ENCODE results near the gene VMP1.
A peak's percentile ranks its signal among the peaks of the same experiment; 100 is the strongest.

VMP1 gene

DNA sequence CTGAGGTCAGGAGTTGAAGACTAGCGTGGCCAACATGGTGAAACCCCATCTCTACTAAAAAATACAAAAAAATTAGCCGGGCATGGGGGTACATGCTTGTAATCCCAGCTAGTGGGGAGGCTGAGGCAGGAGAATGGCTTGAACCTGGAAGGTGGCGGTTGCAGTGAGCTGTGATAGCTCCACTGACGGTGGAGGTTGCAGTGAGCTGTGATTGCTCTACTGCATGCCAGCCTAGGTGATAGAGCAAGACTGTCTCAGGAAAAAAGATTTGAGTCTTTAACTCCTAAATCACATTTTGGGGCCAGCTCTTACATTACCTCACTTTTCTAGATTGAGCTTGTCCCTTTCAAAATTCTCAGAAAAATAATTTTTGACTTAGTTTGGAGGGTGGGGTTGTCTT, 15.2 kb downstream of the VMP1 start:
- TF ChIP-seq, protein P1, sequence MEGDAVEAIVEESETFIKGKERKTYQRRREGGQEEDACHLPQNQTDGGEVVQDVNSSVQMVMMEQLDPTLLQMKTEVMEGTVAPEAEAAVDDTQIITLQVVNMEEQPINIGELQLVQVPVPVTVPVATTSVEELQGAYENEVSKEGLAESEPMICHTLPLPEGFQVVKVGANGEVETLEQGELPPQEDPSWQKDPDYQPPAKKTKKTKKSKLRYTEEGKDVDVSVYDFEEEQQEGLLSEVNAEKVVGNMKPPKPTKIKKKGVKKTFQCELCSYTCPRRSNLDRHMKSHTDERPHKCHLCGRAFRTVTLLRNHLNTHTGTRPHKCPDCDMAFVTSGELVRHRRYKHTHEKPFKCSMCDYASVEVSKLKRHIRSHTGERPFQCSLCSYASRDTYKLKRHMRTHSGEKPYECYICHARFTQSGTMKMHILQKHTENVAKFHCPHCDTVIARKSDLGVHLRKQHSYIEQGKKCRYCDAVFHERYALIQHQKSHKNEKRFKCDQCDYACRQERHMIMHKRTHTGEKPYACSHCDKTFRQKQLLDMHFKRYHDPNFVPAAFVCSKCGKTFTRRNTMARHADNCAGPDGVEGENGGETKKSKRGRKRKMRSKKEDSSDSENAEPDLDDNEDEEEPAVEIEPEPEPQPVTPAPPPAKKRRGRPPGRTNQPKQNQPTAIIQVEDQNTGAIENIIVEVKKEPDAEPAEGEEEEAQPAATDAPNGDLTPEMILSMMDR (IDR thresholded peaks at IDR 0.05; ENCODE audit: low read length, missing control alignments) = no peak
- no peak overlapping the region for H3K4me3 ChIP-seq (replicated peaks; ENCODE audit: low read depth, low read length)
- no peak for DNase-seq (ENCODE audit: low read depth)

DNA sequence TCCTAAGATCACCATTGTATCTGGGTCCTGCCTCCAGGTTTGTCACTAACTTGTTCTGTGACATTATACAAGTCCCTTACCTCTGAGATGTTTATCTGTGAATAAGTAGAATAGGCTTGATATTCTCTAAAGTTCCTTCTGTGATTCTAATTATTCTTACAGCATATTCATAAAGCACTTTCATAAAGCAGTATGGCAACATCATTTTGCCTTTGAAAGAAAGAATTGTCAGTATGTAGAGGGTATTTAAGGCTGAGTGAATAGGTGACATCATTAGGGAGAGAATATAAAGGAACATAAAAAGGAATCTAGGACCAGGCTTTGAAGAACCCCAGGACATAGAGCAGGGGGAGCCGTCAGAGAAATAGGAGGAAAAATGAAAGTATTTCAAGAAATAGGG, 15.6 kb downstream of the VMP1 start:
- TF ChIP-seq, protein P1 (IDR thresholded peaks at IDR 0.05; ENCODE audit: low read length, missing control alignments) = no peak
- H3K4me3 ChIP-seq (replicated peaks; ENCODE audit: low read depth, low read length) = no peak overlapping the region
- DNase-seq (ENCODE audit: low read depth) = no peak

DNA sequence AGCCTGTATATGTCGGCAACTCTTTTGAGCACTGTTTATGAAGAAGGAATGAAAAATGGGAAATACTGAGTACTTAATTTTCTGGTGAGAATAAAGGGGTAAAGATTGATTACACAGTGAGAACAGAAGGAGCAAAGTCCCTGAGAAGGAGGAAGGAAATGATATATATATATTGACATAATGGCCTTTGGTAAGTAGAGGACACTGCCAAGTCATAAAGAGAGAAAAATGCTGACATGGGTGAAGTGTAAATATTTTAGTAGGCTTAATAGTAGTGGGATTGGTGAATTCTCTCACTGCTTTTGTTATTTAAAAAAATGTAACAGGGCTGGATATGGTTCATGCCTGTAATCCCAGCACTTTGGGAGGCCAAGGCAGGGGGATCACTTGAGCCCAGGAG, 16.2 kb downstream of the VMP1 start:
- H3K4me3 ChIP-seq (replicated peaks; ENCODE audit: low read depth, low read length) = no peak overlapping the region
- no peak for DNase-seq (ENCODE audit: low read depth)
- TF ChIP-seq, protein P1 (IDR thresholded peaks at IDR 0.05; ENCODE audit: low read length, missing control alignments) = no peak

DNA sequence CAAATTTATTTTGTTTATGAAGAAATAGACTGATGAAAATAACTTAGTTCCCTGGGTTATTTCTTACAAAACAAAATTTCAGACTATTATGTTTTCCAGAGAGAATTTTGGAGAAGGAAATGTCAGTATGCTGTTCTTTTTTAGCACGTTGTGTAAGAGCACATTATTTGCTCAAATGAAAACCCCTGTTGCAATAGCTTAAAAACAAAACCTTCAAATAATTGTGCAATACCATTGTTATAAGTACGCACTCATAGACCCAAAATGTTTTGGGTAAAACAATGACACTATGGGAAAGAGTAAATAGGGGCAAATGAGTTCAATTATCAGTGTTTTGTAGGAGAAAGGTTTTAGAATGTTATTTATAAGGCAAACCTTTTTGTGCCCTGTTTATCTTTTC, 18.2 kb downstream of the VMP1 start:
- TF ChIP-seq, protein P1 (IDR thresholded peaks at IDR 0.05; ENCODE audit: low read length, missing control alignments) = no peak
- H3K4me3 ChIP-seq (replicated peaks; ENCODE audit: low read depth, low read length) = no peak overlapping the region
- peak; percentile 94 for DNase-seq (ENCODE audit: low read depth)

DNA sequence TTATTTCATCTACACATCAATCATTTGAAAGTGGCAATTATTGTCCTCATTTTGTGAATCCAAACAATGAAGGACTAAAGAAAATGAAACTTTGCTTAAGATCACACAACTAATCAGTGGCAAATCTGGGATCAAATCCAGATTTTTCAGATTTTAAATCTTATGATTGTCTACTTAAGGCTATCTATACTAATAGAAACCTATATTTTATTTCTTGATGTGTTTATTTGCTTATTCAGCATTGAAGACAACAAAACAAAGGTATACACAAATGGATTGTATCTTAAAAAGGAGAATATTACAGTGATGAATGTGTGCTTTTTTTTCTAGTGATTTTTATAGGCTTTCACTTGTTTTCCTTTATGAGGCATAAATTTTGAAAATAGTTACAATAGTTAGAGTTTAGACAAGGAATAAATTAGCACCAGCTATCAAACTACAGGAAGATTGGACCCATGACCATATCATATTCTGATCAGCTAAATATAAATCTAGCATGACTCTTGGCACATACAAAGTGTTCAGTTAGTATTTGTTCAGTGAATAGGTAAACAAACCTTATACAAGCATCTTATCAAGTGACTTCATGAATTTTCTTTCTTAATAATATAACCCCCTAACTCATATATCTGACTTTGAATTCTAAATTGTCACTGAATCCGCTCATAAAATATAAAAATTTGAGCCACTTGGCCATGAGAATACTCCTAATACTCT, 20.5 kb downstream of the VMP1 start:
- no peak for DNase-seq (ENCODE audit: low read depth)
- no peak overlapping the region for H3K4me3 ChIP-seq (replicated peaks; ENCODE audit: low read depth, low read length)
- TF ChIP-seq, protein P1 (IDR thresholded peaks at IDR 0.05; ENCODE audit: low read length, missing control alignments) = no peak

DNA sequence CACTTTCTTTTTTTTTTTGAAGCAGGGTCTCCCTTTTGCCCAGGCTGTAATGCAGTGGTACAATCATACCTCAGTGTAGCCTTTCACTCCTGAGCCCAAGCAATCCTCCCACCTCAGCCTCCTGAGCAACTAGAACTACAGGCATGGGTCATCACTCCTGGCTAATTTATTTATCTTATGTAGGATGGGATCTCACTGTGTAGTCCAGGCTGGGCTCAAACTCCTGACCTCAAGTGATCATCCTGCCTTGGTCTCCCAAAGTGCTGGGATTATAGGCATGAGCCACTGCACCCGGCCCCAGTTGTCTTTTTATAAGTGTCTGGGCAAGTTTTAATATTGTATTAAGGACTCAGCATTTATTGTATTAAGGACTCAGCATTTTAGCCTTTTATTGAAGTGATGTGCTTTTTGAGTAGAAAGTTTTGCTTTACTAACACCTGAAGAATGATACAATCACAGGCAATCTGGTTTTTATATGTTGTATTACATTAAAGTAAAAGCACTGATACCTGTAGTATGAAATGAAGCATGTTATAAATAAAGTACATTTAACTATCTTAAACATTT, 22.9 kb downstream of the VMP1 start:
- H3K4me3 ChIP-seq (replicated peaks; ENCODE audit: low read depth, low read length) = no peak overlapping the region
- TF ChIP-seq, protein P1 (IDR thresholded peaks at IDR 0.05; ENCODE audit: low read length, missing control alignments) = no peak
- DNase-seq (ENCODE audit: low read depth) = no peak

DNA sequence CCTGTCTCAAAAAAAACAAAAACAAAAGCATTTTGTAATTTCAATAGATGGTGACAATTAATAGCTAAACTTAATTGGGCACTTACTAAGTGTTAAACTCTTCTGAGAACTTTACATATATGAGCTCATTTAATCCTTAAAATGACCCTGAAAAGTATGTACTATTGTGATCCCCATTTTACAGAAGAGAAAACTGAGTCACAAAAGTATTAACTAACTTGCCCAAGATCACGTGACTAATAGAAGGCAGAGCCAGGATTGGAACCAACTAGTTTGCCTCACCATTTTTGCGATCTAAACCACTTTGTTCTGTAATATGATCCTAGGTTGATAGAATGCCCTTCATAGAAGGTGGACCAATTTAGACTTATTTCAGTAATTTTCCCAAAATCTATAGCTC, 26.2 kb downstream of the VMP1 start:
- TF ChIP-seq, protein P1 (IDR thresholded peaks at IDR 0.05; ENCODE audit: low read length, missing control alignments) = no peak
- no peak for DNase-seq (ENCODE audit: low read depth)
- no peak overlapping the region for H3K4me3 ChIP-seq (replicated peaks; ENCODE audit: low read depth, low read length)
